GM18868 (cell line): ENCODE results near the gene KLHL6.
"Not testable (repeated sequence)": the region's sequence is repeated elsewhere in the genome, so short reads cannot be mapped to it uniquely, and the experiment has no call there.

Experiments used
- ATAC-seq: cut with Tn5 transposase; IDR thresholded peaks from one replicate; pipeline ENCODE4 v1.9.1; 2021; ENCODE audit warnings: mild to moderate bottlenecking, moderate library complexity; ENCODE audit not compliant: unreplicated experiment

The KLHL6 gene

DNA sequence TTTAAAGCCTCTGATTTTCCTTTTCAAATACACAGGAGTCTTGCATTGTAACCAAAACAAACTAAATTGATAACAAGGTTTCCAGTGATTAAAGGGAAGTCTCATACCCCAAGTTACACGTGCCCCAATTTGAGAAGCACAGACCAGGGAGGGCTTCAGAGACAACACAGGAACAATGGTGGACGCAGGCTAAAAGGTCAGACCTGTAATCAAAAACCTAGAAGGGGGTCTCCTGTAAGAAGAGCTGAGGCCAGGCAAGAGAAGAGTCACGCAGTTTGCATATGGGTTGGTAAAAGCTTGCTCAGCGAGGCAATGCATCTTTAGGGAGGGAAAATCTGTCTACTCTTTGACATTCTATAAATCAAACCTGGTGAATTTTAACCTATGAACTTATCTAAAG lies 68.5 kb downstream of the KLHL6 start:
- ATAC-seq = no peak

DNA sequence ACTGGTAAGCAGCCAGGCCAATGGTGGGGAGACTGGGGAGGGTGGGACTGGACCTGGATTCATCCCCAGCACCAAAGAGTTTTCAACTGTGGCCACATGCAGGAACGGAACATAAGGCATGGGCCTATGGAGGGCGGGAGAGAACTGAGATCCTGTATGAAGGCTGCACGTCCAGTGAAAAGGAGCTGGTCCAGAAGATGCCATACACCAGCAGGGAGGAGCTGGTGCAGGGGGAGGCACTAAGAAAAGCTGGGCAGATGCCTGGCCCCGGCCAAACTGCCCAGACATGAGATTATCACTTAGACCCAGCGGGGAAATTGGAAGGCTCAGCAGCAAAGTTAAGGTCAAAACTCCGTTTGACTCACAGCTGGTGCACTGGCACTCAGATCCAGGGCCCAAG lies 69.0 kb downstream of the KLHL6 start:
- no peak for ATAC-seq

DNA sequence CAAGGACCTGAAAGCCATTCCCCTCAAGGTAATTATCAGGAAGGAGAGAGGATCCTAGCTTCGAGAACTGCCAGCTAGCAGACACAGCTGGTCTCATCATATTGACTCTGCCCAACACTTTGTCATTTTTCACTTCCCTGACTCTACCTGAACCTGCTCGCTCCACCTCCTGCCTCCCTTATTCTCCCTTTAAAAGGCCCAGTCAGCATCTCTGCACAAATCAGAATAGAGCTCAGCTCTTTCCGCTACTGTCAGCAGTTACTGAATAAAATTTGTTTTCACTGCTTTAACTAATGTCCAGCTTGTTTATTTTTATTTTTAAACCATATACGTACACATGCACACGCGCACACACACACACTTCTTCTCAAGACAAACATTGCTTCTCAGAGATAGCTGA lies 69.9 kb downstream of the KLHL6 start:
- ATAC-seq = no peak

DNA sequence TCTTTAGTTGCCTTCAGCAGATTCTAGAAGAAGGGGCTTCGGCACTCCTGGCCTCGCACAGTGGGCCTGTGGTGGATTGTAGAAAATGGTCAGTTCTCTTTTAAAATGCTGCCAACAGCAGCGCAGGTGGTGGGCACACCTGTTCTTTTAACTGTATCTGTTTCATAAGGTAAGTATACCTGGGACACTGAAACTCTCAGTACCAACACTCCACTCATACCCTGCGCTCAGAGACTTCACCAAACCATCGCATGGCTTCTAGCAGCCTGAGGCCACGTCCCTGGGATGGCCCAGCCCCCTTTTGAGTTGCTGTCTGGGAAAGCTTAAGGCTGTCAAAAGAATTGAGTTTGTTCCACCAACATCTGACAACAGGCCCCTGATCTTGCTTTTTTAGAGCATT lies 70.4 kb downstream of the KLHL6 start:
- no peak for ATAC-seq

DNA sequence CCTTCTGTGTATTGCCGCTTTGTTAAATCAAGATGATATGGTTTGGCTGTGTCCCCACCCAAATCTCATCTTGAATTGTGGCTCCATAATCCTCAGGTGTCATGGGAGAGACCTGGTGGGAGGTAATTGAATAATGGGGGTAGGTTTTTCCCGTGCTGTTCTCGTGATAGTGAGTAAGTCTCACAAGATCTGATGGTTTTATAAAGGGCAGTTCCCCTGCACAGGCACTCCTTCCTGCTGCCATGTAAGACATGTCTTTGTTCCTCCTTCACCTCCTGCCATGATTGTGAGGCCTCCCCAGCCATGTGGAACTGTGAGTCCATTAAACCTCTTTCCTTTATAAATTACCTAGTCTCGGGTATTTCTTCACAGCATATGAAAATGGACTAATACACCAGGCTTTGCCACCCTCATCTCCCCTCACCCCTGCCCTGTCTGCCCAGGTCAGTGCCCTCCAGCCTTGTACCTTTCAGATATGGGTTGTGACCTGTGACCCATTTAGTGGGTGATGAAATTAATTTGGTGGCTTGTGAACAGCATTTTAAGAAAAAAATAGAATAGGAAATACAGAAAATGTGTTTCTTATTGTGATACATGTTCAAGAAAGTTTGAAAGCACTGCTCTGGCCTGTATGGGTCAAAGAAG lies 71.0 kb downstream of the KLHL6 start:
- no peak for ATAC-seq

DNA sequence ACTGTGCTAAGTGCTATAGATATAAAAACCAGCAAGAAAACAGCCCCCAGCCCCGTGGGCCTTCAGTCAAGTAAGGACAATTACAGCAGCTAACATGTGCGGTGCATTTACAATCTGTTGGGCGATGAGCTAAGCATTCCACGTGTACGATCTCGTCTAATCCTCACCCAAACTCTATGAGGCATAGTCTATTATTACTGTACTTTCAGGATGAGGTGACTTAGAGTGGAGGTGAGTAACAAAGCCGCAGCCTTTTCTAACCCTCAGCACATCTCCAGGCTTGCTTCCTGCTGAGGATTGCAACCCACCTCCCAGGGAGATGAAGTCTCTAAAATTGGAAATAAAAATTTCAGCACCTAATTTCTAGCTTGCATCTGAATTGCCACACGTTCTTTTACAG lies 73.9 kb downstream of the KLHL6 start:
- ATAC-seq = no peak

DNA sequence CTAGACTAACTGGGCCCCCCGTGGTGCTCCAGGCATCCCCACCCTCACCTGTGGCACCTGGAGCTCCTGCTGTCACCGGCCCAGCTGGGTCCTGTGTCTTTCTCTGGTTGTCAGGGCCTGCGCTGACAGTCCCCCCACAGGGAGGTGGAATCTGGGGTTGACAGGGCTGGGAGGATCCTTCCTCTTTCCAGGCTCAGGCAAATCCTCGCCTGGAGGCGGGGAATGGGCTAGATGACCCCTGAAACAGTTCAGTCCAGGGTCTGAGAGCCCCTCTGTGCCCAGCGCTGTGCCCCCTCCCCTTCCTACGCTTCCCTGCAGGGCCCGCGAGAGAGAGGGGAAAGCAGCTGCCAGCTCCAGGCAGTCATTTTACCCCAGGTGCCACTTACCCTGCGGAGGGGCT lies 77.0 kb downstream of the KLHL6 start:
- no peak for ATAC-seq

DNA sequence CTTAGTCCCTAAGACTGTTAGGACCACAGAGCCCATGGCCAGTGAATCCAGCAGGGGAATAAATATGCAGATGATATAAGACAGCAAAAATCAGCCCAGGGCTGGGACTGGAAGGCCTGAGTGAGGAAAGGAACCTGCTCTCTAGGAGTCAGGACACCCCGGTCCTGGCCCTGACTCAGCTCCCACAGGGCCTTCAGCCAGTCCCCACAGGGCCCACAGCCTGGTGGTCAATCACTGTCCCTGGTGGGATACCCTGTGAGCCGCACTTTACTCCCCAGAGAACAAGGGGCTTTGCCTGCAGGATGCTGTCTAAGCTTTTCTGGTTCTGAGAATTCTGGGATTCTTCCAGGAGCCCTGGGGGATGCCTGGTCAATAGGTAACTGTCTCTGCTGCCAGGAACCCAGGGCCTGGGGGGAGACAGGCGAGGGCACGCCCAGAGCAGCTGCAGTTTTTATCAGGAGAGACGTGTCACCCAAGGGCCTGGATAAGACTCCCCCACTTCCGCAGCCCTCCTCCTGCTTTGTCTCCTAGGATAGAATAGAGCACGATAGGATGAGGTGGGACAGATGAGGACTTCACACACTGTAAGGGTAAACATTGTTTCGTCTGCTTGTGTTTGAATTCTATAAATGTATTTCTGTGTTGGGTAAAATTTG lies 77.6 kb downstream of the KLHL6 start:
- ATAC-seq = no peak

DNA sequence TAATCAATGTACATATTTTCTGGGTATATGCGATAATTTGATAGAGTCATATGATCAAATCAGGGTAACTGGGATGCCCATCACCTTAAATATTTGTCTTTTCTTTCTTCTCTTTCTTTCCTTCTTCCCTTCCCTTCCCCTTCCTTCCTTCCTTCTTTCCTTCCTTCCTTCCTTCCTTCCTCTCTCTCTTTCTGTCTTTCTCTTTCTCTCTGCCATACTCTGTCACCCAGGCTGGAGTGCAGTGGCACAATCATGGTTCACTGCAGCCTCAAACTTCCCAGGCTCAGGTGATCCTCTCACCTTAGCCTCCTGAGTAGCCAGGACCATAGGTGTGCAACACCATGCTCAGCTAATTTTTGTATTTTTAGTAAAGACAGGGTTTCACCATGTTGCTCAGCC lies 79.7 kb downstream of the KLHL6 start:
- not testable (repeated sequence) for ATAC-seq

DNA sequence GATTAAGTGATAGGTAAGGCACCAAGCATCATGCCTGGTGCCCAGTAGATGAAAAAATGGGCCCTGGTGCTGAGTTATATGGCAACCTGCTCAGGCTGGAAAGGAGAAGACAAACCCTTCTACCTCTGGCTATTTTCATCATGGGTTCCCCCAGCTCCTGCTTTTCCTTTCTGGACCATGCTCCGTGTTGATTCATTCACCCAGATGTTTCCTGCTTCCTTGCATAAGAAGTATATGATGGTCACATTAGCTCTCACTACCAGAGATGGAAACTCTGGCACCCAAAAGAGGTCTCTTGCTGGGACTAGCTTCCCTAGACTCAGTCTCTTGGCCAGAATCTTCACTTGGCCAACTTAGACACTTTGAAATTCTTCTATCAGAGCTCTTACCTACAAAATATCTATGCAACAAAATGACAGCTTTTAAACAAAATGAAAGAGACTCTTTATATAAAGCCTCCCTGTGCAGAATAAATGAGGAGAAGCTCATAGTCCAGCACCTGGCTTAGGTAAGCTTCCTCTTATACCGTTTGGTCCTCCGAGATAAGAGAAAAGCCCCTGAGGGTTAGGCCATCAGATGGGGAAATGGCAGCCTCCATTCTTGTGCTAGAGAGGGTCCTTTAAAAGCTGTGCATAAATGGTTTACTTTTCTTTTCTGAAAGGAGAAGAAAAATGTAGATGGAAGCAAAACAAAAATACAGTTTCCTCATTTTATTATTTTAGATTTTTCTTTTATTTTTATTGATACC lies 80.3 kb downstream of the KLHL6 start:
- no peak for ATAC-seq

DNA sequence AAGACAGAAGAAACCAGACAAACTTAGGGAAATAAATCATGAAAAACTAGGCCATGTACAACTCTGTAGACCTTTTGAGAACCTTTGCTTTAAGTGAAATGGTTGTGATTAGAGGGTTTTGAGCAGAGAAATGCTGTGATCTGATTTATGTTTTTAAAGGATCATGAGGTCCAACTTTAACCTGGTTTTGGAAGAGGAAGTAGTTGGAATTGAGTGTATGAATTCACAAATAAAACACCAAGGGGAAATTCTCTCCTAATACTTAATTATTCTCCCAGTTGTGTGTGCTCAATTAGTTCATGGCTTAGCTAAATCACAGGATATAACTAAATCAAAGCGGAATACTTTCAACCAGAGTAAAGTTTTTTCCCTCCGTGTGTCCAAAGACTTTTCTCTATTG lies 81.5 kb downstream of the KLHL6 start:
- no peak for ATAC-seq

DNA sequence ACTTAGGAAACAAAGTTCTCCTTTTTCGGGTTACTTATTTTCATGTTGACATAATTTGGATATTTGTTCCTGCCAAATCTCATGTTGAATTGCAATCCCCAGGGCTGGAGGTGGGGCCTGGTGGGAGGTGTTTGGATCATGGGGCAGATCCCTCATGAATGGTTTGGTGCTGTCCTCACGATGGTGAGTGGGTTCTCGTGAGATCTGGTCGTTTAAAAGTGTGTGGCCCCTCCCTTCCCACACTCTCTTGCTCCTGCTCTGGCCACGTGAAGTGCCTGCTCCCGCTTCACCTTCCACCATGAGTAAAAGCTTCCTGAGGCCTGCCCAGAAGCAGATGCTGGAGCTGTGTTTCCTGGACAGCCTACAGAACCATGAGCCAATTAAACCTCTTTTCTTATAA lies 83.4 kb downstream of the KLHL6 start:
- no peak for ATAC-seq

DNA sequence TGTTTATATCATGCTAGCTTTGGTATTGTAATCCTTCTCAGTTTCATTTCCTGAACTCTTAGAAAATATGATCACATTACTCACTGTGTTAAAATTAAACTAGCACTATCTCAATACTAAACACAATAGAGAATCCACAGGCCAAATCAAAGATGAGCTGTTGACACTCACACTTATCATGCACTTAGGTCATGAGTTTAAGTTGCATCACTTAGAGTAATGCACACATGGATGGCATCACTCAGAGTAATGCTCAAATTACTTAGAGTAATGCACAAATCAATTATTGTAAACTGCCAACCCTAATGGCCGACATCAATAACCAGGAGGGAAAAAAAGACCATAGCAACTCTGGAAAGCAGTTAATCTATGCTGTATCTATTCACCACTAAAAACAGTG lies 87.1 kb downstream of the KLHL6 start:
- ATAC-seq = no peak

DNA sequence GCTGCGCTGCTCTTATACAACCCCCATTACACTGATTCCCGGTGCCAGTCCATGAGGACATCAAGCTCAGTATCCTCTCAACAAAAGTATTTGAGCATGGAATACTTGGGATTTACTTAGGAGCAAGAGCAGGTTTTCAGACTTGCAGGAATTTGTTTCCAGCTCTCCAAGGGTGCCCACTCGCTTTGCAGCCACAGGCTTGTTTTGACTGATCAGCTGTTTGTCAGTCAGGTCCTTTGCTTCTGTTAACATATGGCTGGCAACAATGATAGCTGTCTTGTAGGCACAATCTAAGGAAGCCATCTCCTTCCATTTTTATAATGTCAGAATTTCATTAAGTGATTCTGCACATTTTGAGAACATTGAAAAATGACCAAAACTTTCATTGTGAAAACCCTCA lies 88.9 kb downstream of the KLHL6 start:
- ATAC-seq = no peak

DNA sequence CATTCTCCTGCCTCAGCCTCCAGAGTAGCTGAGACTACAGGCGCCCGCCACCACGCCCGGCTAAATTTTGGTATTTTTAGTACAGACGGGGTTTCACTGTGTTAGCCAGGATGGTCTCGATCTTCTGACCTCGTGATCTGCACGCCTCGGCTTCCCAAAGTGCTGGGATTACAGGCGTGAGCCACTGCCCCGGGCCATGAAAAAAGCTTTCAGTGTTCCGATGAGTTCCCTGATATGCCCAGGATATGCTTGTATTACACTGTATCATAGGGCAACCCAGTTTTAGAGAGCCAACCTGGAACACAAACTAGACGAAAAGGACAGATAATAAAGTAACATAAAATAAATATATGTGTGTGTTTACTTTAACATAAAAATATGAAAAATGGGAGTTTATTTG lies 89.8 kb downstream of the KLHL6 start:
- not testable (repeated sequence) for ATAC-seq

DNA sequence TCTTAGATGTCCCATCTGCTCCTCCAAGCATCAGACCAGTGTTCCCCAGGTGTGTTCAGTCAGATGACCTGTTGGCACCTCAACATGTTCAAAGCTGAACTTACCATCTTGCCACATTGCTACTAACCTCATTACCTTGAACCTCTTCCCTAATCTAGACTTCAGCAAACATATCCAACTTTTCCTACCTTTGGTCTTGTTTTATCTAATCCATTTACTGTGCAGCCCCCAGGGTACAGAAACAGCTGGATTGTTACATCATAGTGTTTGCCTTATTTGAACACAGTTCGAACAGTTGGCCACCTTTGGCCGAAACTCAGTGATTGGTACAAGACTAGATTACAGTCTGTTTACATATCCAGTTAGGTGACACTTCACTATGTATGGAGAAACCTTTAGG lies 91.0 kb downstream of the KLHL6 start:
- no peak for ATAC-seq

DNA sequence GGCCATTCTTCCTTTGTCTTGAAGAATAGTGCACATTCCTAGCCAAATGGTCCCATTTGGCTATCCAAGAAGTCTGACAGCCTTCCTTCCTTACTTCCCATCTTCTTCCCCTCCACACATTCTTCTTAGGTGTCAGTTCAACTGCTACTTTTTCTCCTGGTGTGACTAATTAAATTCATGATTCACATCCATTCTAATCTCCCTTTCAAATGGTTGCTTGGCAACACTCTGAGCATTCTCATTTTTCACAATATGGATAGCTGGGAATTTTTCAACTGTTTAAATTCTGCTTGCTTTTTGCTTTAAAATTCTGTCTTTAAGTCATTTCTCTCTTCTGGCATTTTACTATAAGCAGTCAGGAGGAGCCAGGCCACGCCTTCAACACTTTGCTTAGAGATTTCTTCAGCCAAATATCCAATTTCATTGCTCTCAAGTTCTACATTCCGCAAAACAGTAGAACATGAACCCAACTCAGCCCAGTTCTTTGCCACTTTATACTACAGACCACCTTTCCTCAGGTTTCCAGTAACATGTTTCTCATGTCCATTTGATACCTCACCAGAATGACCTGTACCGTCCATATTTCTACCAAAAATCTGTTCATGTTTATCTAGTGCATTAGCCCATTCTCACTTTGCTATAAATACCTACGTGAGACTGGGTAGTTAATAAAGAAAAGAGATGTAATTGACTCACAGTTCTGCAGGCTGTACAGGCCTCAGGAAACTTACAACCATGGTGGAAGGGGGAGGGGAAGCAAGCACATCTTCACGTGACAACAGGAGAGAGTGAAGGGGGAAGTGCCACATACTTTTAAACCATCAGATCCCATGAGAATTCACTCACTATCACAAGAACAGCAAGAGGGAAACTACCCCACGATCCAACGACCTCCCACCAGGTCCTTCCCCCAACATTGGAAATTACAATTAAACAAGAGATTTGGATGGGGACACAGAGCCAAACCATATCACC lies 95.1 kb downstream of the KLHL6 start:
- ATAC-seq = no peak

DNA sequence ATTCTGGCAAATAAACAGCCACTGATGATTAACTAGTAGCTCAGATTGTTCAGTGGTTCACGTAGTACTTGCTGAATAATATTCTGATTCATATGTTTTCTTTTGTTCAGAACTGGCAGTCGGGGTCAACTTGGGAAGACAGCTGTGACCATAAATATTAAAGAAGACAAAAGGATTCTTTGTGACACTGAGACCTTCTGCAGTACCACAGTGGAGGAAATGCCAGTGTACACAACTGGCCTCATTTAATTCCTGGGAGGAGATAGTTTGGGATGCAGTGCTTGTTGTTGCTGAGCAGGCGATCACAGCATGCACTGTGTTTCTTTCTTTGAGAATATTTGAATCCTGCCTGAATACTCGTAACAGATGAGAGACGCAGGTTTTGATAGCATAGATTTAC lies 100.4 kb downstream of the KLHL6 start:
- no peak for ATAC-seq

DNA sequence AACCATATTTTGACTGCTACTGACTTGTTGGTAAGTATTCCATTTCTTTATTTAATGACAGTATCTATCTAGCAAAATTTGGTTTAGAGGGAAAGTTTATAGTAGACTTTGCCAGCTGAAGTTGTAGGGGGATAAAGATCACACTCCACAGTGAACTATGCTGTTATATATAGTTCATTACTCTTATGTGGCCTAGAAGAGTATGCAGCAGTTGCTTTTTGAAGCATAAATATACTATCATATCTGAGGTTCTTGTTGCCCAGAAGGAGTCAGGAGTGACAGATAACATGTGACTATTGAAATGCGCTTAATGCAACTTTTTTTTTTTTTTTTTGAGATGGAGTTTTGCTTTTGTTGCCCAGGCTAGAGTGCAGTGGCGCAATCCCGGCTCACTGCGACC lies 101.4 kb downstream of the KLHL6 start:
- ATAC-seq = no peak

DNA sequence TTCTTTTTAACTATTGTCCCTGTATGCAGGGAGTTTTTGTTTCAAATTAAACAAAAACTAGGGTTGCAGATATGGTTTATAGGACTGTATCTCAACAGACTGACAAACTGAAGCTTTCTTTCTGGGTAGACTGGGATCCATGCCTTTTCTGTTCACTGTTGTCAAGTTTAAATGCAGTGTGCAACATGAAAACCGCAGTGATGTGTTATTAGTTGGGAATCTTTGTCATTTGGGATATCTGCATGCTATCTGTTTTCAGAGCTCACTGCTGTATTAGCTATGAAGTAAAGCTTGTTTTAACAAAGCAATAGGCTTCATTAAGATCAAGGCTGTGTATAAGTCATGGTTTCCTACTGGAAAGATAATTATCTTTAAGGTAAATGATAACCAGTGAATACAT lies 105.7 kb downstream of the KLHL6 start:
- ATAC-seq = no peak

DNA sequence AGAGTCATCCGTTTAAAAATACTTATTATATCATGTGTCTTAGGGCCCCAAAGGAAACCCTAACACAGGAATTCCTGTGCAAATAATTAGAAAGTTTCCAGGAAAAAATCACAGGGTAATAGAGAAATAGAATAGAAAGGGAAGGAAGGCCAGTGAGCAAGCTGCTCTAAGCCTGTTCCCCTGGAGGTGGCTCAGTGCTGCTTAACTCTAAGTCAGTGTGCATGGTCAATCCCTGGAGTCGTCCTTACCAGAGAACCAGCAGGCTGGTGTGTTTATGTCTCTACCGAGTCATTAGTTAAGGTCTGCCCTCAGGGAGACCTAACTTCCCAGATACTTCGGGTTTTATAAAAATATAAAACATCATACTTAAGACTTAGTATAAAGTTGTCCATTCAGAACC lies 106.1 kb downstream of the KLHL6 start:
- no peak for ATAC-seq
